OCI-LY7 (cell line): ENCODE measurements around the gene ENSA.

Experiments used
- CTCF ChIP-seq: fragments of 200-600 bp; sonication (generic); conservative IDR thresholded peaks from 2 replicates; pipeline ENCODE4 v1.5.1; 2014; ENCODE audit warnings: mild to moderate bottlenecking, antibody characterized with exemption, low read length, moderate library complexity, mixed read lengths
- EZH2phosphoT487 ChIP-seq: fragments of 200-600 bp; sonication (generic); IDR thresholded peaks from 2 replicates; pipeline ENCODE4 v1.6.1; 2018; ENCODE audit warnings: low read depth, borderline replicate concordance, mild to moderate bottlenecking, mixed run types, antibody characterized with exemption, low read length, moderate library complexity, mixed read lengths

GRCh38 chr1:150621497-150622302 lies 7.7 kb downstream of the ENSA start:
- peak; percentile 87 for TF ChIP-seq CTCF
- TF ChIP-seq EZH2phosphoT487: no peak
